ENCODE data around the gene ASRGL1. TPM values are rescaled to one million over a fixed set of nuclear protein-coding genes. Genes with fewer than 3 reads are reported as not detected.
A peak's percentile ranks its signal among the peaks of the same experiment; 100 is the strongest.

ASRGL1 gene
- total and polyA plus RNA-seq, 4 donors, result 3.7 to 15.2 (median 8.1) TPM

- DNase-seq (ENCODE audit: low spot score), result no peak
- H3K27ac ChIP-seq (ENCODE audit: low read depth in 1 of 2, low read length in 2 of 2), result no peak overlapping the region
- no peaks in the 10 kb centered on the region for H3K27me3 ChIP-seq (ENCODE audit: control insufficient read depth in 4 of 4, insufficient read depth in 4 of 4, low read length in 3 of 4)
- H3K4me3 ChIP-seq (ENCODE audit: low read depth in 1 of 3, low read length in 3 of 3), result no peak overlapping the region
- peaks cover 7 to 20% (median 19%) of the 10 kb centered on the region in 4 donors for H3K4me1 ChIP-seq (ENCODE audit: control insufficient read depth in 4 of 4, insufficient read depth in 4 of 4, low read length in 3 of 4)
- TF ChIP-seq EGR1 (IDR thresholded peaks at IDR 0.05; ENCODE audit: low read depth in 2 of 2), result no peak
- peak in 1 of 2 donors; percentile 42 for TF ChIP-seq RXRA (IDR thresholded peaks at IDR 0.05)
- H3K9ac ChIP-seq (ENCODE audit: low read depth in 1 of 2, low read length in 2 of 2), result peak overlapping the region in 1 of 2 donors; percentile 13
- 56% methylated on average over 16 of the region's 16 CpGs for WGBS
- no peaks in the 10 kb centered on the region for H3K9me3 ChIP-seq (ENCODE audit: control insufficient read depth in 4 of 4, low read length in 3 of 4)
- H3K36me3 ChIP-seq (ENCODE audit: control insufficient read depth in 4 of 4, insufficient read depth in 3 of 4, low read depth in 1 of 4, low read length in 3 of 4), result no peaks in the 10 kb centered on the region
These were observed 96.1 kb downstream of the ASRGL1 start for GRCh38 chr11:62433141-62433903.

- Histone ChIP-seq H3K4me3 (ENCODE audit: low read depth in 1 of 3, low read length in 3 of 3) (no peak overlapping the region), H3K4me1 (ENCODE audit: control insufficient read depth in 4 of 4, insufficient read depth in 4 of 4, low read length in 3 of 4) (peaks cover 7 to 25% (median 22%) of the 10 kb centered on the region in 4 donors), H3K9ac (ENCODE audit: low read depth in 1 of 2, low read length in 2 of 2) (no peak overlapping the region), H3K27me3 (ENCODE audit: control insufficient read depth in 4 of 4, insufficient read depth in 4 of 4, low read length in 3 of 4) (no peaks in the 10 kb centered on the region), H3K27ac (ENCODE audit: low read depth in 1 of 2, low read length in 2 of 2) (peak overlapping the region in 1 of 2 donors; percentile 14), H3K9me3 (ENCODE audit: control insufficient read depth in 4 of 4, low read length in 3 of 4) (no peaks in the 10 kb centered on the region), H3K36me3 (ENCODE audit: control insufficient read depth in 4 of 4, insufficient read depth in 3 of 4, low read depth in 1 of 4, low read length in 3 of 4) (no peaks in the 10 kb centered on the region)
- DNase-seq (ENCODE audit: low spot score), result no peak
- WGBS, result 76% methylated on average over 6 of the region's 6 CpGs
- TF ChIP-seq ZBTB33 (IDR thresholded peaks at IDR 0.05), result no peak
These were observed 96.6 kb downstream of the ASRGL1 start for GRCh38 chr11:62433904-62434276.

DNA sequence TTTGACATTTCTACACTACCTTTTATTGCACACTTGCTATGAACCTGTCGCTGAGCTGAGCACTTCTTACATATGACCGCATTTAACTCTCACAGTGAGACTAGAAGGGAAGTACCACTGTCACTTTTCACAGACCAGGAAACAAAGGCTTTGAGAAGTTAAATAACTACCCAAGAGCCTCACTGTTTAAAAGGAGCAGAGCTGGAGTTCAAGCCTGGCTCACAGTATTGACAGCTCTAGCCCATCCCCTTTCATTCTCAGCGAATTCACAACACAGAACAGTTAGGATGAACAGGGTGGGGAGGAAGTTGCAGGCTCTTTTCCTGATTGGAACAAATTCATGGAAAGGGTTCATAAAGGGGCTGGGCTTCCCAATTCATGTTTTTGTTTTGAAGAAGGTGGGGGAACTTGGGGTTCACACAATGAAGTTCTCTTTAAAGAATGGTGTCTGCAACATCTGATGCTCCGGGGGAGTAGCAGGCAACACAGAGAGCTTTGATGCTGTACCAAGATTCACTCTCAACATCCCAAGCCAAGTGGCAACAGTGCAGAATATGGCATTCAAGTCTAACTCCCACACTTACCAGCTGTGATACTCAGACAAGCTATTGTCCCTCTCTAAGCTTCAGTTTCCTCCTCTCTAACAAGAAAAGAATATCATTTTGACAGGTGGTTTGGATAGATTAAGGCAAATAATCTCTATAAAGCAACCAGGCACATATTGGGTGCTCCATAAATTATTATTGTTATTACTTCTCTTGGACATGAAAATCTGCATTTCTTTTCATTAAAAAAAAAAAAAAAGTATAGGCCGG lies 98.8 kb downstream of the ASRGL1 start:
- TF ChIP-seq NR2F2 (IDR thresholded peaks at IDR 0.05) (no peak), SP1 (IDR thresholded peaks at IDR 0.05) (no peak), RXRA (IDR thresholded peaks at IDR 0.05) (no peak), HNF4A (conservative IDR thresholded peaks at IDR 0.05) (no peak), GABPA (IDR thresholded peaks at IDR 0.05 in 1 of 2, conservative IDR thresholded peaks at IDR 0.05 in 1 of 2) (no peak), FOXA2 (IDR thresholded peaks at IDR 0.05) (no peak), JUND (IDR thresholded peaks at IDR 0.05) (no peak), TAF1 (conservative IDR thresholded peaks at IDR 0.05) (no peak), HNF4G (IDR thresholded peaks at IDR 0.05) (no peak), EGR1 (IDR thresholded peaks at IDR 0.05; ENCODE audit: low read depth in 2 of 2) (no peak), YY1 (IDR thresholded peaks at IDR 0.05) (no peak)
- TF ChIP-seq, protein P1, sequence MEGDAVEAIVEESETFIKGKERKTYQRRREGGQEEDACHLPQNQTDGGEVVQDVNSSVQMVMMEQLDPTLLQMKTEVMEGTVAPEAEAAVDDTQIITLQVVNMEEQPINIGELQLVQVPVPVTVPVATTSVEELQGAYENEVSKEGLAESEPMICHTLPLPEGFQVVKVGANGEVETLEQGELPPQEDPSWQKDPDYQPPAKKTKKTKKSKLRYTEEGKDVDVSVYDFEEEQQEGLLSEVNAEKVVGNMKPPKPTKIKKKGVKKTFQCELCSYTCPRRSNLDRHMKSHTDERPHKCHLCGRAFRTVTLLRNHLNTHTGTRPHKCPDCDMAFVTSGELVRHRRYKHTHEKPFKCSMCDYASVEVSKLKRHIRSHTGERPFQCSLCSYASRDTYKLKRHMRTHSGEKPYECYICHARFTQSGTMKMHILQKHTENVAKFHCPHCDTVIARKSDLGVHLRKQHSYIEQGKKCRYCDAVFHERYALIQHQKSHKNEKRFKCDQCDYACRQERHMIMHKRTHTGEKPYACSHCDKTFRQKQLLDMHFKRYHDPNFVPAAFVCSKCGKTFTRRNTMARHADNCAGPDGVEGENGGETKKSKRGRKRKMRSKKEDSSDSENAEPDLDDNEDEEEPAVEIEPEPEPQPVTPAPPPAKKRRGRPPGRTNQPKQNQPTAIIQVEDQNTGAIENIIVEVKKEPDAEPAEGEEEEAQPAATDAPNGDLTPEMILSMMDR (IDR thresholded peaks at IDR 0.05; ENCODE audit: low read depth, low read length, missing input control), result no peak
- TF ChIP-seq, protein P2, sequence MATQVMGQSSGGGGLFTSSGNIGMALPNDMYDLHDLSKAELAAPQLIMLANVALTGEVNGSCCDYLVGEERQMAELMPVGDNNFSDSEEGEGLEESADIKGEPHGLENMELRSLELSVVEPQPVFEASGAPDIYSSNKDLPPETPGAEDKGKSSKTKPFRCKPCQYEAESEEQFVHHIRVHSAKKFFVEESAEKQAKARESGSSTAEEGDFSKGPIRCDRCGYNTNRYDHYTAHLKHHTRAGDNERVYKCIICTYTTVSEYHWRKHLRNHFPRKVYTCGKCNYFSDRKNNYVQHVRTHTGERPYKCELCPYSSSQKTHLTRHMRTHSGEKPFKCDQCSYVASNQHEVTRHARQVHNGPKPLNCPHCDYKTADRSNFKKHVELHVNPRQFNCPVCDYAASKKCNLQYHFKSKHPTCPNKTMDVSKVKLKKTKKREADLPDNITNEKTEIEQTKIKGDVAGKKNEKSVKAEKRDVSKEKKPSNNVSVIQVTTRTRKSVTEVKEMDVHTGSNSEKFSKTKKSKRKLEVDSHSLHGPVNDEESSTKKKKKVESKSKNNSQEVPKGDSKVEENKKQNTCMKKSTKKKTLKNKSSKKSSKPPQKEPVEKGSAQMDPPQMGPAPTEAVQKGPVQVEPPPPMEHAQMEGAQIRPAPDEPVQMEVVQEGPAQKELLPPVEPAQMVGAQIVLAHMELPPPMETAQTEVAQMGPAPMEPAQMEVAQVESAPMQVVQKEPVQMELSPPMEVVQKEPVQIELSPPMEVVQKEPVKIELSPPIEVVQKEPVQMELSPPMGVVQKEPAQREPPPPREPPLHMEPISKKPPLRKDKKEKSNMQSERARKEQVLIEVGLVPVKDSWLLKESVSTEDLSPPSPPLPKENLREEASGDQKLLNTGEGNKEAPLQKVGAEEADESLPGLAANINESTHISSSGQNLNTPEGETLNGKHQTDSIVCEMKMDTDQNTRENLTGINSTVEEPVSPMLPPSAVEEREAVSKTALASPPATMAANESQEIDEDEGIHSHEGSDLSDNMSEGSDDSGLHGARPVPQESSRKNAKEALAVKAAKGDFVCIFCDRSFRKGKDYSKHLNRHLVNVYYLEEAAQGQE (IDR thresholded peaks at IDR 0.05), result no peak
- Histone ChIP-seq H3K4me1 (ENCODE audit: control insufficient read depth in 4 of 4, insufficient read depth in 4 of 4, low read length in 3 of 4) (peaks cover 7 to 28% (median 21%) of the 10 kb centered on the region in 4 donors), H3K9ac (ENCODE audit: low read depth in 1 of 2, low read length in 2 of 2) (no peak overlapping the region), H3K36me3 (ENCODE audit: control insufficient read depth in 4 of 4, insufficient read depth in 3 of 4, low read depth in 1 of 4, low read length in 3 of 4) (no peaks in the 10 kb centered on the region), H3K27ac (ENCODE audit: low read depth in 1 of 2, low read length in 2 of 2) (no peak overlapping the region), H3K9me3 (ENCODE audit: control insufficient read depth in 4 of 4, low read length in 3 of 4) (no peaks in the 10 kb centered on the region), H3K27me3 (ENCODE audit: control insufficient read depth in 4 of 4, insufficient read depth in 4 of 4, low read length in 3 of 4) (no peaks in the 10 kb centered on the region), H3K4me3 (ENCODE audit: low read depth in 1 of 3, low read length in 3 of 3) (no peak overlapping the region)
- no peak for DNase-seq (ENCODE audit: low spot score)
- WGBS, result 75% methylated on average over 5 of the region's 5 CpGs
